KMS-11 (cell line): ENCODE measurements around the gene TNFRSF14.
"Not testable (repeated sequence)": the region's sequence is repeated elsewhere in the genome, so short reads cannot be mapped to it uniquely, and the experiment has no call there.

Experiments
- H2AFZ ChIP-seq: fragments of 200-600 bp; sonication (generic); 2 replicates; pipeline ENCODE4 v1.6.1; 2016; ENCODE audit warnings: antibody characterized with exemption, mixed run types, low read depth
- H3K27ac ChIP-seq: fragments of 200-600 bp; sonication (generic); 2 replicates; pipeline ENCODE4 v1.6.1; 2016; ENCODE audit warnings: mild to moderate bottlenecking, mixed run types
- H3K27me3 ChIP-seq: fragments of 200-600 bp; sonication (generic); 2 replicates; pipeline ENCODE4 v1.6.1; 2017; ENCODE audit warnings: mild to moderate bottlenecking, low read depth, mixed run types, moderate library complexity; ENCODE audit not compliant: insufficient read depth
- H3K36me3 ChIP-seq: fragments of 200-600 bp; sonication (generic); 2 replicates; pipeline ENCODE4 v1.6.1; 2017; ENCODE audit warnings: mild to moderate bottlenecking, mixed run types; ENCODE audit not compliant: insufficient read depth
- H3K4me1 ChIP-seq: fragments of 200-600 bp; sonication (generic); 2 replicates; pipeline ENCODE4 v1.6.1; 2016; ENCODE audit warnings: mild to moderate bottlenecking, low read depth, mixed run types; ENCODE audit not compliant: poor library complexity, severe bottlenecking
- H3K4me2 ChIP-seq: fragments of 200-600 bp; sonication (generic); 2 replicates; pipeline ENCODE4 v1.7.0; 2016; ENCODE audit warnings: mild to moderate bottlenecking, mixed run types
- H3K4me3 ChIP-seq: fragments of 200-600 bp; sonication (generic); IDR thresholded peaks from 2 replicates; pipeline ENCODE4 v1.6.1; 2017; ENCODE audit warnings: low read depth, low read length, mixed read lengths; ENCODE audit not compliant: insufficient read depth
- H3K79me2 ChIP-seq: fragments of 200-600 bp; sonication (generic); 2 replicates; pipeline ENCODE4 v1.6.1; 2016; ENCODE audit warnings: low read depth, mixed run types; ENCODE audit not compliant: insufficient read depth
- H3K9ac ChIP-seq: fragments of 200-600 bp; sonication (generic); 2 replicates; pipeline ENCODE4 v1.6.1; 2016; ENCODE audit warnings: mild to moderate bottlenecking, mixed run types
- H4K20me1 ChIP-seq: fragments of 200-600 bp; sonication (generic); 2 replicates; pipeline ENCODE4 v1.6.1; 2016; ENCODE audit warnings: mild to moderate bottlenecking, mixed run types; ENCODE audit not compliant: insufficient read depth
- CTCF ChIP-seq: fragments of 200-600 bp; sonication (generic); conservative IDR thresholded peaks from 2 replicates; pipeline ENCODE4 v1.6.1; 2017; ENCODE audit warnings: low read depth, mild to moderate bottlenecking, antibody characterized with exemption, low read length, moderate library complexity, mixed read lengths

Gene TNFRSF14

GRCh38 chr1:2575801-2576663 lies 19.9 kb downstream of the TNFRSF14 start:
- no peaks in the 10 kb centered on the region for H3K79me2 ChIP-seq
- no peak overlapping the region for H3K4me2 ChIP-seq
- TF ChIP-seq CTCF, result no peak
- H4K20me1 ChIP-seq, result no peaks in the 10 kb centered on the region
- H3K27ac ChIP-seq, result no peak overlapping the region
- H3K4me1 ChIP-seq, result no peaks in the 10 kb centered on the region
- H3K36me3 ChIP-seq, result no peaks in the 10 kb centered on the region
- H3K4me3 ChIP-seq, result no peak overlapping the region
- H3K9ac ChIP-seq, result no peak overlapping the region
- H2AFZ ChIP-seq, result no peak overlapping the region
- peaks cover 96% of the 10 kb centered on the region for H3K27me3 ChIP-seq

- not testable (repeated sequence) for H3K36me3 ChIP-seq, H3K27ac ChIP-seq, H2AFZ ChIP-seq, H3K79me2 ChIP-seq, H3K9ac ChIP-seq, H3K4me2 ChIP-seq, H4K20me1 ChIP-seq, H3K4me1 ChIP-seq, H3K4me3 ChIP-seq
- H3K27me3 ChIP-seq, result peaks cover 96% of the 10 kb centered on the region
Observed at GRCh38 chr1:2577565-2578075, 21.4 kb downstream of the TNFRSF14 start.

GRCh38 chr1:2578758-2579118 lies 22.6 kb downstream of the TNFRSF14 start:
- H3K4me3 ChIP-seq, result no peak overlapping the region
- H4K20me1 ChIP-seq, result no peaks in the 10 kb centered on the region
- no peaks in the 10 kb centered on the region for H3K79me2 ChIP-seq
- no peak for TF ChIP-seq CTCF
- no peak overlapping the region for H3K4me2 ChIP-seq
- no peak overlapping the region for H2AFZ ChIP-seq
- no peak overlapping the region for H3K9ac ChIP-seq
- H3K27me3 ChIP-seq, result peaks cover 91% of the 10 kb centered on the region
- H3K27ac ChIP-seq, result no peak overlapping the region
- no peaks in the 10 kb centered on the region for H3K4me1 ChIP-seq
- H3K36me3 ChIP-seq, result no peaks in the 10 kb centered on the region

- Histone ChIP-seq H3K9ac (no peak overlapping the region), H4K20me1 (no peaks in the 10 kb centered on the region)
Observed at GRCh38 chr1:2580691-2581090, 24.5 kb downstream of the TNFRSF14 start.

More at GRCh38 chr1:2580691-2581090, 24.5 kb downstream of the TNFRSF14 start:
- no peak overlapping the region for H3K27ac ChIP-seq
- no peak overlapping the region for H2AFZ ChIP-seq
- H3K4me1 ChIP-seq, result peaks cover 9% of the 10 kb centered on the region
- no peak overlapping the region for H3K4me3 ChIP-seq
- no peak for TF ChIP-seq CTCF
- H3K4me2 ChIP-seq, result no peak overlapping the region
- no peaks in the 10 kb centered on the region for H3K36me3 ChIP-seq
- H3K79me2 ChIP-seq, result no peaks in the 10 kb centered on the region
- peaks cover 73% of the 10 kb centered on the region for H3K27me3 ChIP-seq
